GM21825 (cell line): Measurements from ENCODE around the gene TEX35.
"Not testable (repeated sequence)": the region's sequence is repeated elsewhere in the genome, so short reads cannot be mapped to it uniquely, and the experiment has no call there.

Experiments
- ATAC-seq: cut with Tn5 transposase; IDR thresholded peaks from one replicate; pipeline ENCODE4 v1.9.1; 2021; ENCODE audit warnings: mild to moderate bottlenecking, moderate library complexity; ENCODE audit not compliant: unreplicated experiment

The TEX35 gene

DNA sequence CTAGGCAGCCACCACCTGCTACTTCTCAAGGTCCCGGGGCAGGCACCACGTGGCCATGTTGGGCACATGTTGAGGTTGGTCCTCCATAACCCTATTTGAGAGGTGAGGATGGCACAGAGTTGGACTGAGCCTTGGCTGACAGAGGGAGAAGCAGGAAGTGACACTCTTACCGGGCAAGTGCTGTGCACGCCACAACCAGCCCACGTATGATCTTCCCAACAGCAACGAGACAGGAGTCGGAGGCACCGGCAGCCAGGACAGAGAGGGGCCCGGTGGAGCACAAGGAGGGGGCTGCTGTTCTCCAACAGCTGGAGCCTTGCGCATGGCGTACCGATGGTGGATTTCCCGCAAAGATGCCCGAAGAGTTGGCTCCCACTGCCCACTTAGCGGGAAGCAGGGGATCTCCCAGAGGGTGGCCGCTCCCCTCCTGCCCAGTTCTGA lies 19.6 kb upstream of the TEX35 start:
- ATAC-seq = no peak

DNA sequence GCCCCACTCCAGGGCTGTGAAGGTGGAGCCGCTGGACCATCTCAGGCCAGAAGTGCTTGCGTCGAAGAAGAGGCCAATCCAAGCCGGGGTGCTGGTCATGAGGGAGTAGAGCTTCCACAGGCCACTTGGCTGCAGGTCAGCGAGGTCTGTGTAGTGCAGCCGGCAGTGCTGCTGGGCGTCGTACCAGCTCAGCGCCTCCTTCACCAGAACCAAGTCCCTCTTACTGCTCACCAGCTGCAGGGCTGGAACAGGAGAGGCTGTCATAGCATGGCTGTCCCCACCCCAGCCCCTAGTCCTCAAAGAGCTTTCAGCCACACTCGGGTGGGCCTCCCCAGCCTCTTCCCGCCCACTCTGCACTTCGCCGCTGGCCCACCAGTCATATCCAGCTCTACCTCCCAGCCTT lies 18.3 kb upstream of the TEX35 start:
- no peak for ATAC-seq

- no peak for ATAC-seq
These were observed 17.8 kb upstream of the TEX35 start for GRCh38 chr1:178495158-178495557.

GRCh38 chr1:178495741-178496409 lies 17.0 kb upstream of the TEX35 start:
- ATAC-seq = no peak

DNA sequence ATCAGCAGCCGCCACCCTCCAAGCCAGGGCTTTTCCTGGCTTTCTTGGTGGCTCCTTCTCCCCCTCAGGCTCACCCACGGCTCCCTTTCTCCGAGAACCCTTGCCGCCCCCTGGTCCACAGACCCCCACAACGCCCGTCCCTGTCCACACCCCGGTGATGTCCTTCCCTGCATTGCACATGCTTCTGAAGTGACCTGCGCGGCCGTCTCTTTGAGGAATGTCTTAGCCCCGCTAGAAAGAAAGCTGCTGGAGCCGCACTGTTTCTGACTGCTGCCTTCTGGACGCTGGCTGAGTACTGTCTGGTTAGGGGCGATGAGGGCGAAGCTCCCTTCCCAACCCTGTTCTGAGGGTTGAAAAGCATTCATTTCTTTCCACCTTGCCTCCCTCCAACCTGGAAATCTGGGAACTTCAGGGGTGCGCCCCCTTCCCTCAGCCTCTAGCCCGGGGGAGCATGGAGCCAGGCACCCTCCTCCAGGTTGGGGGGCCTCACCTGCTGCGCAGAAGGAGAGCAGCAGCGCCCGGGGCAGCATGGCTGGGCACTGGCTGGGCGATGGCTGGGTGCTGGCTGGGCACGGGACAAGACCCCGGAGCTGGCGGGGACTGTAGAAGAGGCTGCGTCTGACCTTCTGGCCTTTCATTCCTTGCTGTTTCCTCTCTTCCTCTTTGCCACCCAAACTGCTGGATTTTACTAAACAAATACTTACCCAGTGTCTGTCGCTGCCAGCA lies 16.3 kb upstream of the TEX35 start, which contains the start of gene CLEC20A:
TSS of gene CLEC20A (minus strand) at position 555 of the 726 bp plus-strand sequence. CDS start at position 530, 25 bp downstream.
- ATAC-seq = no peak

DNA sequence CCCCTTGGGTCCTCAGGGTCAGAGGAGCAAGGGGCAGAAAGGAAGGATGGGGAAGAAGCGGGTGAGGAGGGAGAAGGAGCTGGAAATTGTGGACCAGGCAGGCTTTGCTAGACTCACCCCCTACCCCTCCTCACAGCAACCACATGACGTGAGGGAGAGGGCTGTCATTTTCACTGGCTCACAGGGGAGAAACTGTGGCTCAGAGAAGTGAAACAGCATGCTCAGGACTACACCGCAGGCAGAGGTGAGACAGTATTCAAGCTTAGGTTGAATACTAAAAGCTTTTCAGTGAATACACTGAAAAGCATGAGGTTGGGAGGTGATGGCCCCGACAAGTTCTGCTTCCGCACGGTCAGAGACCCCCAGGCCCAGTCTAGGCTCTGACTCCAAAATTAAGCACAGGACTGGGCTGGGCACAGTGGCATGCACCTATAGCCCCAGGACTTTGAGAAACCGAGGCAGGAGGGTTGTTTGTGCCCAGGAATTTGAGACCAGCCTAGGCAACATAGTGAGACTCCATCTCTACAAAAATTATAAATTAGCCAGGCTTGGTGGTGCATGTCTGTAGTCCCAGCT lies 14.9 kb upstream of the TEX35 start:
- ATAC-seq = no peak

DNA sequence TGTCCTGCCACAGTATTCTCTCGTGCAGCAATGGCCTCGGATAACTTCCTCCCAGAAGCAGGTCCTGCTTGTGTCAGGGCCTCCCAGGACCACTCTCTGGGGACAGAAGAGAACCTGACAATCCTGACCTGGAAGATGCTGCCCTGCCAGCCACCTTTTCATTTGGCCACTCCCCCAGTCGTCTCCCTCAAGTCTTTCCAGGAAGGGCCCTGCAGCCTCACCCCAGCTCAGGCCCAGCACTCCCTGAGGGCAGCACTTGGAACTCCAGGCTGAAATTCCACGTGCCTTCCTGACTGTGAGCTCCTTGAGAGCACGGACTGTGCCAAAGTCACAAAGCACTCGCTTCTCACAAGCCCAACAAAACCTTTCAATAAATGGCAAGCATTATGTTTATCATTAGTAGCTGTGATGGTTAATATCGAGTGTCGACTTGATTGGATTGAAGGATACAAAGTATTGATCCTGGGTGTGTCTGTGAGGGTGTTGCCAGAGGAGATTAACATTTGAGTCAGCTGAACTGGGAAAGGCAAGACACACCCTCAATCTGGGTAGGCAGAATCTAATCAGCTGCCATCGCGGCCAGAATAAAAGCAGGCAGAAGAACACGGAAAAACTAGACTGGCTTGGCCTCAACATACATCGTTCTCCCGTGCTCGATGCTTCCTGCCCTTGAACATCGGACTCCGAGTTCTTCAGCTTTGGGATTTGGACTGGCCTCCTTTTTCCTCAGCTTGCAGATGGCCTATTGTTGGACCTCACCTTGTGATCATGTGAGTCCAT lies 13.8 kb upstream of the TEX35 start:
- ATAC-seq = no peak

DNA sequence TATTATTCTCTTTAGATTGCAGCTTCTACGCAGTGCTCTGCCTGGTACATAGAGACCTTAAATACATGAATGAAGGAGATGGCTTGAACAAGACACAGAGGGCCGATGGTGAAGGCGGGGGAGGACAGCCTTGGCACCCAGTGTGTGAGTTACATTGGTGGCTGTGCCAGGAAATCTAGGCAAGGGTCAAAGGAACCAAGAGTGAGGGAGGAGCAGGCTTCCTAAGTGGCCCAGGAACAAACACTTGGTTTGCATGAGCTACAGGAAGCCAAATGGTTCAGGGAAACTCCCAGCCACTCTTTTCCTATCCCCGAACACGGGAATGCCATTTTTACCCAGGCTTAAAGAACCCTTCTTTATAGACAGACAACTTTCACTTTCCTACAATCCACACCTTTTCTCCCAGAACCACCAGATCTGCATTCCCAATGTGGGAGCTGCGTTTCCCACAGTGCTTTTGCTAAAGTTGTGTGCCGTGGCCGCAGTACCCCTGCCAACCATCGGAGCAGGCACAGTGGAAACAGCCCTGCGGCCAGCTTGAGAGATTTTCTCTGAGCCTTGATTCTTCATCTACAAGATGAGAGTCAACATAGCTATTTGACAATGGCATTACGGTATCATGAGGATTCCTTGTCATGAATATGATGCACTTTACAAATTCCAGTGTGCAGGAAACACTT lies 12.7 kb upstream of the TEX35 start:
- ATAC-seq = no peak

DNA sequence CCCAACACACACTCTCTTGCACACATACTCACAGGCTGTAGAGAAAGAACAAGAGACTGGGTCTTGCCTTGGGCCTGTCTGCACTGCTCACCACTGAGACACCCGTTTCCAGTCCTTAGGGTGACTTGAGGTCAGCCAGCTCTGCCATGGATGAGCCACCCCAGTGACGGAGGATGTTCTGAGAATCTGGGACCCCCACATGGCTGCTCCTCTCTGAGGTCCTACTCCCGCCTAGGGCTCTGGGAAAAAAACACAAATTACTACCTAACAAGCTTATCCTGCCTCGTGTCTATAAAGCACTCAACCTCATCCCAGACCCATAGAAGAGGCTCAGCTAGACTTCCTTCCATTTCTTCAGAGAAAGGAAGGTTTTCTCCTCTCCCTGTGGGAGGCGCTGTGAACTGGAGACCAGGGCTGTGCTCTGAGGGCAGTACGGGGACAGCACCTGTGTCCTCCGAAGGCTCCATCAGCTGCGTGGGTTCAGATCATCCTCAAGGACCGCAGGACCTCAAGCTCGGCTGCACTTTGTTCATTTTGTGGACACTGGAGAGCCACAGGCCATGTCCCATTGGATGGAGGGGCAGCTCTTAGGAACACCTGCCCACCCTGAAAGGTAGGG lies 11.9 kb upstream of the TEX35 start:
- no peak for ATAC-seq

- ATAC-seq = peak; percentile 86
These were observed 11.1 kb upstream of the TEX35 start for GRCh38 chr1:178501705-178502329.

DNA sequence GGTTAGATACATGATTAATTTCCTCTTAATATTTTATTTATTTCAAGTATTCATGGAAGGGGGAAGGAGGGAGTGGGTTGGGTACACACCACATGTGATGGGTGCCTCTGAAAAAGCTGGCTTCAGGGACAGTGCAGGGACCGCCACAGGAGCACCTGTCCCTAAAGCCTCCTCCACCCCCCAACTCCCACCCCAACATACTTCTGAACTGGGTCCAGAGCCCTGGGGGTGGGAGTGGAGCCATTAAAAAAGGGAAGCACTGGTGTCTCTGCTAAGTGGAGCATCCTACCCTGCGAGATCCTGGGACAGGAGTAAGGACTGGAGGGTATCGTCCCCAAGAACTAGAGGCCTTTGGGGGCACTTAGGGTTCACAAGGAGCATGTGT lies 10.6 kb upstream of the TEX35 start:
- ATAC-seq = no peak

DNA sequence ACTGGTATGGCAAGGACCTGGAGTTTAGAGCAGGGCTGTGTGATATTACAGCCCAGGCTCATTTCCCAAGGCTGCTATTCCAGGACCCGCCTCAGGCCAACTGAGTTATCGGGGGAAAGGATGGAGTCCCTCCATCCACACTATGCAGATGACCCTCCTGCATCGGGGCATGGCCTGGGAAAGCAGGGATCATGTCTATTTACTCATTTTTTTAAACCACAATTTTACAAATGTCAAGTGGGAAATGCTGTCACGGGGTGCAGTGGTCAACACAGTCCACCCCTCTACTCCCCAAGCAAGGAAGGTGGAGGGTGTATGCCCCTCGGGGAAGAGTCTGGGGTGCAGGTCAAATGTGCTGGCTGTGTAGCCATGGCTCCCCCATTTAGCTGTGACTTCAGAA lies 10.1 kb upstream of the TEX35 start:
- no peak for ATAC-seq

DNA sequence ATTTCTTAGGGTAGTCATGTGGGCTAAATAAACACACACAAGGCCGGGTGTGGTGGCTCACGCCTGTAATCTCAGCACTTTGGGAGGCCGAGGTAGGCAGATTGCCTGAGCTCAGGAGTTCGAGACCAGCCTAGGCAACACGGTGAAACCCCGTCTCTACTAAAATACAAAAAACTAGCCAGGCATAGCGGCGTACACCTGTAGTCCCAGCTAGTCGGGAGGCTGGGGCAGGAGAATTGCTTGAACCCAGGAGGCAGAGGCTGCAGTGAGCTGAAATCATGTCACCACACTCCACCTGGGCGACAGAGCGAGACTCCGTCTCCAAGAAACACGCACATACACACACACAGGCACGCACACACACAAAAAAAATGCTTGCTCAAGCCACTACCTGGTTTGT lies 9.6 kb upstream of the TEX35 start:
- ATAC-seq = not testable (repeated sequence)

DNA sequence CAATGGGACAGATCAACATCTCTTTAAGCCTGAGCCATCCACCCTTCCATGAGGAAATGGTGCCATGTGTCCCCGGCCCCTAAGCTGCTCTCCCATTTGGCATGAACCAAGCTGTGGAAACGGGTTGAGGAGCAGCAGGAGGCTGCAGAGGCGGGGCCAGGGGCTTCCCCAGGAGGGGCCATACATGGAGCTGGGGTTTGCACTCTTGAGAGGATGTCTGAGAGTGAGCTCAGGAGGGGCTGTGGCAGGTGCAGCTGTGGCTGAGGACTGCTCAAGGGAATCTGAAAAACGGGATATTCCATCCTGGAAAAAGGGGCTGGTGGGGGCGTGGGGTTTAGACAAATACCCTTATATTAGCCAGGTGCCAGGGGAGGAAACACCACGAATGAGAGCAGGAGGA lies 9.1 kb upstream of the TEX35 start:
- no peak for ATAC-seq

DNA sequence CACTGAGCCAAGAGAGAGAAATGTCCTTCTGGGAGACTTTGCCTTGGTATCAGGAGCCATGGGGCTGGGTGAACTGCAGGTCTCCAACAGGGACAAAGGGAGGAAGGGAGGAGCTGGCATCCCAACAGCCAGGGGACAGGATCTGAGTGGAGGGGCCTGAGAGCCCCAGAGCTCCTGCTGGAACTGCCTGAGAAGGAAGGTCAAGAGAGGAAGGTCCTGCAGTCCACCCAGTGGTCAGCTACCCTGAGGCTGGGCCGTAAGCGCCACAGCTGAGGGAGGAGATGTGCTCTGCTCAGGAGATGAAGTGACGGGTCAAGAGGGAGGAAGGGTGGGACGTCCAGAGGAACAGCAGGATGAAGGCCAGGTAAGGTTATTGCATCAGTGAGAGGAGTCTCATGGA lies 8.6 kb upstream of the TEX35 start:
- no peak for ATAC-seq

DNA sequence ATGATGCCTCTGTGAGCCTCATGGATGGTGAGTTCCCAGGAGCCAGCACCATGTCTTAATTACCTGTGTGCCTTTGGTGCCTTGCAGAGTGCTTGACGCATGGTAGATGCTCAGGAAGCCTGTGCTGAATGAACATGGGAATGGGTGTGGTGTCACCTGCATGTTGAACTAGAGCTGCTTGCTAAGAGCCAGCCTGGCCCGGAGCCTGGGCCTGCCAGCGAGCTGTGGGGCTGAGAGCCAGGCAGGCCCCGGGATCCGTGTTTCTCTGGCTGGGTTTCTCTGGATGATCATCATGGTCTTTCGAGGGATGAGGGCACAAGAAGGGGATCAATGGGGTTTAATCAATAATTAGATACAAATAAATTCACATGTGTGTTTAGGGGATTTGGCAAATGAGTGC lies 6.7 kb upstream of the TEX35 start:
- no peak for ATAC-seq

- ATAC-seq = no peak
These were observed 6.2 kb upstream of the TEX35 start for GRCh38 chr1:178506669-178507068.

- ATAC-seq = no peak
These were observed 3.4 kb upstream of the TEX35 start for GRCh38 chr1:178509414-178510007.

- no peak for ATAC-seq
These were observed 2.8 kb upstream of the TEX35 start for GRCh38 chr1:178510155-178510554.
